HS-5 (cell line): Measurements from ENCODE around the gene TCF4.

Experiments used
- DNase-seq: peaks from one replicate; pipeline ENCODE4 v3.0.0-alpha.2; 2012; ENCODE audit warnings: low read depth

TCF4 gene

GRCh38 chr18:55179835-55180234 is 408.2 kb downstream of the TCF4 start:
- DNase-seq: no peak

DNA sequence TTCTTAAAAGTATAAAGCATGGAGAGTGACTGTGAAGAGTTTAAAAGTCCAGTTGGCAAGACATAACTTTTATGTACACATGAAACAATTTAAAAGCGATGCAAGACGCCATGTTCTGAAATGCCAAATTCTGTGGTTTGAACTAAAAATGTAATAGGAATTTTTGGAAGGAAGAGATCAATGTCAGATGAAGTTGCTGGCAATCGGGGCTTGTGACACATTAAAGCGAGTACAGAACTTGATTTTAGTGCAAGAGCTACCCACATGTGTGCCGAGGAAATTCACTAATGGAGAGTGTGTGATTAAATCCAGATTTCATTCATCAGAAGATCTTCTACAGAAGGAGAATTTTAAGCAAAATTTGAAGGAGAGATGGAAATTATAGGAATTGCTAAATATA is 408.6 kb downstream of the TCF4 start:
- DNase-seq: no peak

DNA sequence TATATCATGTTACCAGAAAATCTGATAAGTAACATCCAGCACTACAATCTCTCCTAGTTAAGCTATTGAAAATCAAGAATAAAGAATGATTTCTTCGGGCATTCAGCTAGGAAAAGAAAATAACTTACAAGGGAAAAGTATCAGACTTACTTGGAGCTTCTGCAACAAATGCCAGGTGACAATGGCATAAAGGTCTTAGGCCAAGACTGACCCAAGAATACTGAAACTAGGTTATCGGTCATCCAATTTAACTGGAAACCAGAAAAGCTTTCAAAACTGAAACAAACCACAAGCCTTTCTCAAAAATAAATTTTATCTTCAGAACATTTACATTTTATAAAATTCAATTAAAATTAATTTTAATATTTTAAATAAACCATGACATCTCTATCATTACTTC is 414.7 kb downstream of the TCF4 start:
- DNase-seq: no peak
